HG03575 (cell line): Measurements from ENCODE around the gene RNF133.

Experiments used
- ATAC-seq: cut with Tn5 transposase; IDR thresholded peaks from one replicate; pipeline ENCODE4 v1.9.1; 2021; ENCODE audit not compliant: unreplicated experiment, insufficient number of reproducible peaks, low FRiP score; ENCODE audit errors: extremely low read depth

The RNF133 gene, protein sequence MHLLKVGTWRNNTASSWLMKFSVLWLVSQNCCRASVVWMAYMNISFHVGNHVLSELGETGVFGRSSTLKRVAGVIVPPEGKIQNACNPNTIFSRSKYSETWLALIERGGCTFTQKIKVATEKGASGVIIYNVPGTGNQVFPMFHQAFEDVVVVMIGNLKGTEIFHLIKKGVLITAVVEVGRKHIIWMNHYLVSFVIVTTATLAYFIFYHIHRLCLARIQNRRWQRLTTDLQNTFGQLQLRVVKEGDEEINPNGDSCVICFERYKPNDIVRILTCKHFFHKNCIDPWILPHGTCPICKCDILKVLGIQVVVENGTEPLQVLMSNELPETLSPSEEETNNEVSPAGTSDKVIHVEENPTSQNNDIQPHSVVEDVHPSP

GRCh38 chr7:122699017-122699416, at the start of gene RNF133:
Gene RNF133 (minus strand): TSS chr7:122699117. CDS start chr7:122698918, 199 bp downstream.
- ATAC-seq: no peak

DNA sequence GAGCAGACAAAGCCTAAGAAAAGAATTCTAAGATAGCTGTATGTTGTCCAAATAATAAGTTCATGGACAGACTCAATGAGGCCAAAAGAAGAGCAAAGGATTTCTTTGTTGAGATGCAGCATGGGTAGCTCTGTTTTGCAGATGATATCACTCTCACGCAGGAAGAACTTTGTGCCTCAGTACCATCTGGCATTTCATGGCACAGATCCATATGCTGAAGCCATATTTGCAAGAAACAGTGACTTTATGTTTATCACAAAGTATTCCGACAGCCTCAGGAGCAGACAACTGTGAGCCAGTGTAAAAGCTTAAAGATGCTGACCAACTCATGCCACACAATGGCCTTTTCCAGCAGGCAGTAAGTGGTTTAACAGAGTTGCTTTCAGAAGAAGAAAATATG, 49.3 kb upstream of the RNF133 start:
- no peak for ATAC-seq

DNA sequence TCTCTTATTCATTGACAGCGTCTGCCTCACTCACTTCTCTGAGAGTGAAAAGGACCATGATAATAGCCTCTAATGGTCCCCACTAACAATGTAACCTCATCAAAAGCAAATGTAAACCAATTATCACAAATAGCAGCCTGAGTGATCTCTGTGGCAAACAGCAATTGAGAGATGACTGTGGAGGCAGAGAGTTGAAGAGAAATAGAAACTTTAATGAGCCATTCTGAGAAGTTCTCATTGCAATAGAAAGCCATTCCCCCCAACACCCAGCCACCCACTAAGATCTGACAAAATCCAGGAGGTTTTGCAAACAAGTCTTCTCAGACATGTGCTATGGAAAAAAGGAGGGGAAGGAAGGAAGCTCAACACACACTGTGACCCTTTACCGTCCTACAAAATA, 48.0 kb upstream of the RNF133 start:
- no peak for ATAC-seq

- ATAC-seq: no peak
These were observed 44.3 kb upstream of the RNF133 start for GRCh38 chr7:122743211-122743610.

GRCh38 chr7:122738947-122739346, 40.0 kb upstream of the RNF133 start:
- ATAC-seq: no peak

GRCh38 chr7:122736183-122736582, 37.3 kb upstream of the RNF133 start:
- ATAC-seq: no peak

- ATAC-seq: no peak
These were observed 28.8 kb upstream of the RNF133 start for GRCh38 chr7:122727759-122728158.

- ATAC-seq: no peak
These were observed 28.4 kb upstream of the RNF133 start for GRCh38 chr7:122727354-122727753.

- no peak for ATAC-seq
These were observed 28.0 kb upstream of the RNF133 start for GRCh38 chr7:122726881-122727280.

DNA sequence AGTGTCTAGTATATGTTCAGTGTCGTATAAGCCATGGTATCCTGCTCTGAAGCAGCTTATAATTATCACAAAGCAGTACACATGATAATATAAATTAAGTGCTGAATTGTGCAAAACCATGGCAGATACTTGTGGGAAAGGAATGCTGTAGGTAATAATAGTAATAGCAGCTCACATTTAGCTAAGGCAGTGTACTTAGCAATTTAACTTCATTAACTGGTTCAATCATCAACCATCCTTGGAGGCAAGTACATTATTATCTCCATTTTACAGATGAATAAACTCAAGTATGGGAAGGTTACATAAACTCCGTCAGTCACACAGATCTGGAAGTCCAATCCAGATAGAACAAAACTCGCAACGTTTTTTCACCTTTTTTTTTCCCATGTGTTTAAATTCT, 25.4 kb upstream of the RNF133 start:
- no peak for ATAC-seq

DNA sequence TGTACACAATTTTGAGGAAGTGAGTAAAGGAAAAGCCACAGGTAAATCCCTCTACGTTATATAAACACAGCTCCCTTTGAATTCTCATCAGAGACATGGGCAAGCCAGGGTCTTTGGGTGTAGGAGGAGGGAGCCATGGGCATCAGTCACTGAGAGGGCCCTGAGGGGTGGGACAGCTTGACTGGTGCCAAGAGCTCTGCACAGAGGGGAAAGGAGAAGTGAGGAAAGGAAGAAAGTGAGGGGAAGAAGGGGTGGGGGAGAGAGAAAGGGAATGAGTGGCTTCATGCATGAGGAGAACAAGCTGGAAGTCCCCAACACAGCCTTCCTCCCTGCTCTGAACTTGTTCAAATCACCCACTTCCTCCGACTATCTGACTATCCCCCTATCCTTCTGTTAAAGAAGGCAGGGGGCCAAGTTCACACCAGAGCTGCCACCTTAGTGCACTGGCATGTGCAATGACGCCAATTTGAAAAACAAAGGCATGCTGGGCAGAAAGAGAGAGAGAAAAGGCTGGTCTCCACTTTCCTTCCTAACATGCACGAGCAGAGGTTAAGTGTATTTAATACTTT, 20.2 kb upstream of the RNF133 start:
- ATAC-seq: no peak

- ATAC-seq: no peak
These were observed 18.6 kb upstream of the RNF133 start for GRCh38 chr7:122717356-122718089.

DNA sequence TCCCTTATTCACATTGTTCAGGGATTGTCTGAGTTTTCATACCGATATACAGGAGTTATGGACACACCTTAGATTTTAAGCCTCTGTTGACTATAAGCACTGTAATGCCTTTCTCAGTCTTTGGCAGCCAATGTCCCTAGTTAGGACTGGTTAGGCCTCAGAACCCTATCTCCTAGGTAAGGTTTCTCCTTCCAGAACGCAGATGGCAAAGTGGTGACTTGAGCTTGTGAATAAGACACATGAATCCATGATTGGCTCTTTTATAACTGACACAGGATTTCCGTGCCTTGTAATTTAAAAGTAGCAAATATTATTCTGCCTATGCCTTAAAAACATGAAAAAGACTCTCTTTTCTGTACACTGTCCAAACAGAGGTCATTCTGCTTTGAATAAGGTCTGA, 16.3 kb upstream of the RNF133 start:
- no peak for ATAC-seq

- ATAC-seq: no peak
These were observed 12.0 kb upstream of the RNF133 start for GRCh38 chr7:122710916-122711315.

GRCh38 chr7:122709930-122710646, 11.2 kb upstream of the RNF133 start:
- ATAC-seq: no peak

GRCh38 chr7:122706836-122707235, 7.9 kb upstream of the RNF133 start:
- no peak for ATAC-seq

DNA sequence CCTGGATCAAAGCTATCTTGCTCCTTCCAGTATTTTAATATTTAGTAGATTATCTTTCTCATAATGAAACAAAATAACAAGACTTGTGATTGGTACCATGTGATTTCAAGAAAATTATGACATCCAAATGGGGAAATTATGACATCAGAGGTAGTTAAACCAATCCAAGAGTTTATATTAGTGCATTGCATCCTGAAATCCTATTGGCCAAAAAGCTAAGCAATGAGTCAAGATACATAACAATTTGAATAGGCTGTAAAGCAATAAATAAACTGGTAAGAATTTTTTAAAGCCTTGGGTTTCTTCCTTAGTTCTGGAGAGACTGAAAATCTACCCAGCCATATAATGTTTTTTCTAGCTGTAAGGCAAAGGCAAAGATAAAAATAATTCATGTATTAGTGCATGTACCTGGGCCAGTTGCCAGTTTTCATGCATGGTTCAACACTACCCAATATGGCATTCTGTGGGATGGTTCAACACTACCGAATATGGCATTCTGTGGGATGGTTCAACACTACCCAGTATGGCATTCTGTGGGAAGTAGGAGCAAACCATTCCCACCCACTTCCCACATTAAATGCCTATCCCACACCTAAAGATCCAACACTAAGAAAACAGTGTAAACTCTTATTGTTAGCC, 4.1 kb upstream of the RNF133 start, which contains the start of gene RNF148:
RNF148 (minus strand) TSS at position 51 of the 639 bp plus-strand sequence. CDS start 172 bp downstream, outside the sequence.
- no peak for ATAC-seq

GRCh38 chr7:122695816-122696215, 3.1 kb downstream of the RNF133 start:
- ATAC-seq: no peak

DNA sequence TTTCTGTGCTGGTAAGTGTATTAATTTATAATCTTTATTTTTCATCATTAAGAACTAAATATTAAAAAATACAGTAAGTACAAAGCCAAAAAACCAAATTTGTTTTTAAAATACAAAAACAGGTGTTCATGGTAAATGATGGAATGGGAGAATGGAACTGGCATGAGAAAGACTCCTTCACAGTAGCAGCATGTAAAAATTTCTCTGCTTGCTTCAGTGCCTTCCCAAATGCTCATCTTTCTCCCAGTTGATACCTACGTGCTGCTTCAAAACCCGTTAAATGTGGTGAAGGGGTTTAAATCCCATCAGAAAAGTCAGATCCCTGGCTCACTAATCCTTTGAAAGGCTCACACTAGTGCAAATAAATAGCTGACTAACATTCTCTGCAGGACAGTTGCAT, 4.2 kb downstream of the RNF133 start:
- ATAC-seq: no peak
